Activated T-helper 2 cell treated with anti-CD3 and anti-CD28 coated beads, Interferon-gamma antibody, Interleukin-2, Interleukin-4, amounts not matched to agents 10 μg/mL and 5 μg/mL and 100 μg/mL, durations not matched to agents 14 hours and 24 hours and 36 hours (primary cell): Measurements from ENCODE around the gene CLDND1. TPM values are rescaled to one million over a fixed set of nuclear protein-coding genes. Genes with fewer than 3 reads are reported as not detected.

Experiments
- DNase-seq: peaks from one replicate; pipeline ENCODE4 v3.0.0; 2021; ENCODE audit warnings: low spot score
- H3K27ac Mint-ChIP-seq: one replicate; pipeline ENCODE4 v1.8.0; 2021; ENCODE audit warnings: mixed read lengths
- H3K27me3 Mint-ChIP-seq: one replicate; pipeline ENCODE4 v1.8.0; 2021; ENCODE audit warnings: low read depth, mixed read lengths
- H3K36me3 Mint-ChIP-seq: one replicate; pipeline ENCODE4 v1.8.0; 2021; ENCODE audit warnings: low read depth, mixed read lengths
- H3K4me1 Mint-ChIP-seq: one replicate; pipeline ENCODE4 v1.8.0; 2021; ENCODE audit warnings: low read depth, mixed read lengths
- H3K4me3 Mint-ChIP-seq: one replicate; pipeline ENCODE4 v1.8.0; 2021; ENCODE audit warnings: low read depth, mild to moderate bottlenecking, moderate library complexity, mixed read lengths
- H3K9me3 Mint-ChIP-seq: one replicate; pipeline ENCODE4 v1.8.0; 2021; ENCODE audit warnings: mixed read lengths
- intact Hi-C: fragments of 100-400 bp; cut with micrococcal nuclease; formaldehyde crosslinking; loops from one replicate; pipeline ENCODE4 v1.15.1; 2023
- total RNA-seq: library from RNA; stranded (reverse); gene quantifications from 2 replicates; pipeline ENCODE4 v1.2.3, GENCODE V29; 2022

Gene CLDND1
- total RNA-seq, 1 donor from 2014 or later: 338 TPM

DNA sequence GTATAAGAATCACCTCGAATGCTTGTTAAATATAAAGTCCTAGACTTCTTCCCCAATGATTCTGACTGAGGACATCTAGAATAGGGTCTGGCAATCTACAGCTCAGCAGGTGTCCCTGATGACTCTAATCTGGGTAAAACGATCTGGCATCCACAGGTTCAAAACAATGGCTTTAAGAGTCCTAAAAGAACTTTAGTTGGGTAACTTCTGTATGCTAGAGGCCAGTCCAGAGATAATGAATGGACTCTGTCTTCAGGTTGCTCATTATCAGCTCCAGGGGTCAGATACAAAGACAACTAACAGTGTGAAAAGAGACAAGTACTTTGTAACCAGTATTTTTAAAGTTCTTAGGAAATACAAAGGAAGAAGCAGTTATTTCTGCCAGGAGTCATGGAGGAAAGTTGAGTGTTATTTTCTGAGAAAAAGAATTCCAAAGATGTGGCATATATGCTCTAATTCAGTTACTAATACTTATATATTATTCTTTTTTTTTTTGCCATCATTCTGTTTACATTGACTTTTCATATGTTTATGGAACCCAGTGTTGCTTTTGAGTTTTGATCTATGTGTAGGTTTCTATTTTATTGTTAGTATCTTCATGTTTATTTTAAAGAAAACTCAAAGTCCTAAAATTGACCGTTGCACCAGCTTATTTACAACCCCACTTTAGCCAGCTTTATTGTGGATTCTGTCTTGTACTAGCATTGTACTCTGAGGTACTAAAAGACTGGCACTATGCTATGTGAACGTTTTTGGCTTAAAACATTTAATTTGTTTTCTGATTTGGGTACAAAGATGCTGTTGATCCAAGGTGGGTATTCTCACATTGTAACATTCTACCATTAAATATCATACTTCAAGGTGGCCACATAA, 6.0 kb upstream of the CLDND1 start:
- Mint-ChIP-seq H3K27me3 (no peaks in the 10 kb centered on the region), H3K9me3 (no peaks in the 10 kb centered on the region), H3K36me3 (peaks cover 64% of the 10 kb centered on the region), H3K4me1 (peaks cover 76% of the 10 kb centered on the region), H3K4me3 (peak overlapping the region; percentile 49), H3K27ac (peak overlapping the region; percentile 78)
- intact Hi-C loops: loop anchor here (1.0 to 10.0 kb wide), 3 partner anchors 8 to 764 kb away; partner anchors contain the start of gene ARL6
- no peak for DNase-seq

DNA sequence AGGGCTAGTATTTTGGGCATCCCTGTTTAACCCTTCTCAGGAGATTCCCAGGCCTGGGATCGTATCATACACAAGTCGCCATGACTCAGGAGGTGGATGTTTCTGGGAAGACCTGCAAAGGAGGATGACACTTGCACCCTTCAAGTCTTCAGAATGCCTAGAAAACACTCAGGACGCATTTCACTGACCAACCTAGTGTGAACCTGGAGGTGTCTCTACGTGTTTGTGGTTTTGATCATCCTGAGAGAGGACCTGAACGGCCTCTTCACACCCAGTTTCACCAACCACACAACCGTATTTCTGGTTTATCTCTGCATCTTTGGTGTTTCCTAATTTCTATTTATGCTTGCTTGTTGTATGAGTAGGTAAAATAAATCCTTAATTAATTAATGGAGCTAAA, 2.8 kb upstream of the CLDND1 start:
- Mint-ChIP-seq H3K4me1 (peaks cover 62% of the 10 kb centered on the region), H3K27ac (peak overlapping the region; percentile 78), H3K4me3 (no peak overlapping the region), H3K36me3 (peaks cover 58% of the 10 kb centered on the region), H3K9me3 (no peaks in the 10 kb centered on the region), H3K27me3 (no peaks in the 10 kb centered on the region)
- intact Hi-C loops: loop anchor here (10.0 kb wide), 2 partner anchors 449 to 761 kb away; partner anchors contain the start of gene ARL6
- no peak for DNase-seq

DNA sequence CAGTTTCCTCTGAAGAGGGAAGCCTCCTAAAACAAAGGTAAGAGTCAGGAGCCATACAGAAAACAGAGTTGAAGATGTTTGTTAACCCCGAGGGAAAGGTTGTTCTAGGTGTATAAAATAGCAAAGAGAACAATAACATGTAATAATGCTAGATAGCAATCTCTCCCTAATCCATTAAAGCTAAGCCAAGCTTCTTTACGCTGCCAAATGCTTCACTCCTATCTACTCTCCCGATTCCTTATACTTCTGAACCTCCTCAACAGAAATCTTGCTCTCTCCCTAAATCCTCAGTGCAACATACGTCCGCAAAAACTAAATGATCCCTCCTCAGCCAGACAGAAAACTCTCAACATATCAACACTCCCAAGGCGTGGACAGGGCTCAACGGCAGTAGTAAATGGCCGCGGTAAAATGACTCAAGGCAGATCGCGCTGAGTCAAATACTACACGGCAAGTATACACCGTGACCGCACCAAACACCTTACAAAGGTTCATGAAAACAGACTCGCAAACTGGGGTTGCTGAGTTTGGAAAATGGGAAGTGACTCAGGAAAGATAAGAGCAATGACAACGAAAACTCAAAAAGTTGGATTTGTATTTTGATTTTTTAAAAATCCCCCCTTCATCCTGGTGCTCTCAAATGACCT, 682 bp downstream of the CLDND1 start:
- peak overlapping the region; percentile 92 for H3K4me3 Mint-ChIP-seq
- intact Hi-C loops: loop anchor here (1.0 to 10.0 kb wide), 7 partner anchors 14 to 757 kb away; partner anchors contain the start of genes ARL6, CPOX and DCBLD2

DNA sequence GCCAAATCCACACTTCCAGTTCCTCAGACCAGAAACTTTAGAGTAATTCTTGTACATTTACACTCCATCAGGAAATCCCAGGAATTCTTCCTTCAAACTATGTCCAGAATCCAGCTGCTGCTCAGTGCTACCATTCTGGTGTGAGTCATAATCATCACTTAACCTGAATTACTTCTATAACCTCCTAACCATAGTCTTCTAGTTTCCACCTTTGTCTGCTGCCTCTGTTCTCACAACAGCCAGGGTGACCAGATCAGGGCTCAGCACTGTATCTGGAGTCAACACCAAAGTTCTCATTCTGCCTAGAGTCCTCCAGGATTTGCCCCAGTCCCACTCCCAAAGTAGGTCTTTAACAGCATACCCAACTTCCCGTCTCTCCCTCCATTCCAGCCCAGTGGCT, 3.4 kb downstream of the CLDND1 start:
- H3K4me3 Mint-ChIP-seq: peak overlapping the region; percentile 92
- peaks cover 88% of the 10 kb centered on the region for H3K36me3 Mint-ChIP-seq
- peaks cover 65% of the 10 kb centered on the region for H3K4me1 Mint-ChIP-seq
- H3K9me3 Mint-ChIP-seq: no peaks in the 10 kb centered on the region
- DNase-seq: no peak
- H3K27me3 Mint-ChIP-seq: no peaks in the 10 kb centered on the region
- peak overlapping the region; percentile 79 for H3K27ac Mint-ChIP-seq
- intact Hi-C loops: no loop called here

More for the DNA sequence above, 682 bp downstream of the CLDND1 start:
- no peaks in the 10 kb centered on the region for H3K9me3 Mint-ChIP-seq
- peaks cover 63% of the 10 kb centered on the region for H3K4me1 Mint-ChIP-seq
- peak overlapping the region; percentile 87 for H3K27ac Mint-ChIP-seq
- H3K27me3 Mint-ChIP-seq: no peaks in the 10 kb centered on the region
- DNase-seq: peak; percentile 46
- peaks cover 73% of the 10 kb centered on the region for H3K36me3 Mint-ChIP-seq

DNA sequence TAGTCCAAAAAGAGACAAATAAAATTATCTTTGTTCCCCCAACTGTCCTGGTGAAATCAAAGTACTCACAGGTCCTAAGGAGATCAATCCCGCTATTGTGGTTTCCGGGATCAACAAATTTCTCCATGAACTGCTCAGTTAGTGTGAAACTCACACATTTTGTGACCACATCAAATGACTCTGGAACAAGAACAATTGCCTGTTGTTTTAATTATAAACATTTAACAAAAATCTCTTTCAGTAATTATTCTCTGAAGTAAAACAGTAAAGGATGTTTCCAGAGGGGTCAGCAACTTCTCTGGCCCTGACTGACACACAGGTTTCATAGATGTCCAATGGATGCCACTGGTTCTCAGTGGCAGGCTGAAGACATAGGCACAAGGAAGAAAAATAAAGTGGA, 3.9 kb downstream of the CLDND1 start:
- Mint-ChIP-seq H3K9me3 (no peaks in the 10 kb centered on the region), H3K4me1 (peaks cover 66% of the 10 kb centered on the region), H3K36me3 (peaks cover 88% of the 10 kb centered on the region), H3K27ac (peak overlapping the region; percentile 79), H3K27me3 (no peaks in the 10 kb centered on the region), H3K4me3 (peak overlapping the region; percentile 92)
- DNase-seq: no peak
- intact Hi-C loops: no loop called here

DNA sequence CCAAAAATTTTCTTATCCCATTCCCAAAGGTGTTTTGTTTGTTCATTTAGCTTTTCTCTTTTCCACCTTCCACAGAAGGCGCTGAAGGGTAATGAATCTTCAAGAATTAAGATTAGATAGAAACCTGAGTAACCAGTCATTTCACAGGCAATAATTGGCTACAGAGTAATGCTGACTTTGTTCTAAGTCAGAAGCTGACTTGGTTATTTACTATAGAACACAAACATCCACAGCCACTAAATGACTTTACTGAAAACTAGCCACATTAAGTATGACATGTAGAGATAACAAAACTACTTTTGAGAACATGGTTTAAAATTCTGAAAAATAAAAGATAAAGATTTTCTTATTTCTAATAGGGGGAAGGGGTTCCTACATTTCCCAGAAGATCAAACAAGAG, 7.8 kb downstream of the CLDND1 start:
- no peak for DNase-seq
- H3K4me3 Mint-ChIP-seq: no peak overlapping the region
- intact Hi-C loops: no loop called here
- no peaks in the 10 kb centered on the region for H3K9me3 Mint-ChIP-seq
- no peaks in the 10 kb centered on the region for H3K27me3 Mint-ChIP-seq
- H3K4me1 Mint-ChIP-seq: peaks cover 58% of the 10 kb centered on the region
- H3K27ac Mint-ChIP-seq: no peak overlapping the region
- H3K36me3 Mint-ChIP-seq: peaks cover 93% of the 10 kb centered on the region

DNA sequence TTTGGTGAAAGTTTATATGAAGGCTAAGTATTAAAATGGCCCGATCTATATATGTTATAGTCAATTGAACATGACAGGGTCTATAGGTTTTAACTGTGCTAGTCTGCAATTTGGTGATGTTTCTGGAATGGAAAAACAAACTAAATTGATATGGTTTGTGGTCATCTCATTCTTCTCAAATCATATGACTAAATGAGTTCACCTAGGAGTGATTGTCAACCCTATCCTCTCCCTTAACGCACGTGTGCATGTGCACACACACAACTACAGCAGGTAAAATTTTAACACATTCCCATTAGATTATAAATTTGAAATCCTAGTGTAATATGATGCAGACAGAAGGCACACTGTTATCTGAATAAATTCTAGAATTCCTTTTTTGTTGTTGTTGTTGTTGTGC, 9.0 kb downstream of the CLDND1 start:
- peaks cover 91% of the 10 kb centered on the region for H3K36me3 Mint-ChIP-seq
- intact Hi-C loops: no loop called here

DNA sequence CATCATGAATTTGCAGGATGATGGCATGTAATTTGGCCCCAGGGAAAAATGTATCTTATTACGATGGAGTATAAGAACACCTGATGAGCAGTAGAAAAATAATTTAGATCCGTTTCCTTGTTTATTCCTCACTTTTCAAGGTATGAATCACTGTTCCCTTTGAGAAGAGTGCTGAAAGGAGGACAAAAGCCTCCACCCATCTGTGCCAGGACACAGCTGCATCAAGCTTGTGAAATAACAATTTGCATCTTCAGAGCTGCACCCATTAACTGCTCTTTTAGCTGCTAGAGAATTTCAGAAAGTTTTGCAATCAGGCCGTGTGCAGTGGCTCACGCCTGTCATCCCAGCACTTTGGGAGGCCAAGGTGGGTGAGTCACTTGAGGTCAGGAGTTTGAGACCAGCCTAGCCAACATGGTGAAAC, 9.6 kb downstream of the CLDND1 start:
- Mint-ChIP-seq H3K27me3 (no peaks in the 10 kb centered on the region), H3K27ac (no peak overlapping the region), H3K4me1 (peaks cover 52% of the 10 kb centered on the region), H3K9me3 (no peaks in the 10 kb centered on the region), H3K36me3 (peaks cover 91% of the 10 kb centered on the region), H3K4me3 (no peak overlapping the region)
- no peak for DNase-seq
- intact Hi-C loops: no loop called here

More for the DNA sequence above, 9.0 kb downstream of the CLDND1 start:
- no peak for DNase-seq
- Mint-ChIP-seq H3K9me3 (no peaks in the 10 kb centered on the region), H3K27me3 (no peaks in the 10 kb centered on the region), H3K4me3 (no peak overlapping the region), H3K4me1 (peaks cover 52% of the 10 kb centered on the region), H3K27ac (peak overlapping the region; percentile 5)

DNA sequence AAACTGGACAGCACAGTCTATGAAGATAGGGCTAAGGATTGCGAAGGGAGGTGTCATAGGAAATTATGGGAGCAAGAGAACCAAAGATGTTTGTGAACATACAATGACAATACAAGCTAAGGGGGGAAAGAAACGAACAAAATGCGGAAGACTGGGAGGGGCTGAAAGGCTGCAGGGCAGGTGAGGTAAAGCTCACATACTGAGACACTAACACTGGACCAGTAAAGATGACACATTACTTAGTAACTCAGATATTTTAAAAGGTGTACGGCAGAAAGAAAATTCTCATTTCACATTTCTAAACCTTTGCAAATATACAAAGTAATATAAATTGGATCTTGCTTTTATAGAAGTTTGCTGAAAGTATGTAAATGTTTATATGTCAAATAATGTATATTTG, 10.1 kb downstream of the CLDND1 start:
- Mint-ChIP-seq H3K4me1 (peaks cover 53% of the 10 kb centered on the region), H3K4me3 (no peak overlapping the region), H3K36me3 (peaks cover 89% of the 10 kb centered on the region), H3K27me3 (no peaks in the 10 kb centered on the region), H3K27ac (no peak overlapping the region), H3K9me3 (no peaks in the 10 kb centered on the region)
- no peak for DNase-seq
- intact Hi-C loops: no loop called here

DNA sequence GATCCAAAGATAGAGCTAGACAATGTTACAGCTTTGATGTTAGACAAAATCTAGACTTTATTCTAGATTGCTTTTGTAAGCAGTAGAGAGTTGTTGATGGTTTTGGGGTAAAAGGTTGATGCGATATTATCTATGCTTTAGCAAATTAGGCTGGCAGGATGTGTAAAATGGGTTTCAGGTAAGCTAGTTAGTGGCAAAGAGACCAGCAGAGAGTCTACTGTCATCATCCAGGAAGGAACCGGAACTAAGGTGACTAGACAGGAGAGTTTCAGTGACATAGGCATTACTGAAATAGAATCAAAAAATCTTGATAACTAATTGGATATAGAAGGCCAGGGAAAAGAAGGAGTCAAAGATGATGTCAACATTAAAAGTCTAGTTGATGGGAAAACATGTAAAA, 14.1 kb downstream of the CLDND1 start:
- Mint-ChIP-seq H3K36me3 (peaks cover 69% of the 10 kb centered on the region), H3K27ac (peak overlapping the region; percentile 12), H3K4me3 (no peak overlapping the region), H3K9me3 (no peaks in the 10 kb centered on the region), H3K4me1 (peaks cover 27% of the 10 kb centered on the region), H3K27me3 (no peaks in the 10 kb centered on the region)
- intact Hi-C loops: no loop called here
- no peak for DNase-seq

DNA sequence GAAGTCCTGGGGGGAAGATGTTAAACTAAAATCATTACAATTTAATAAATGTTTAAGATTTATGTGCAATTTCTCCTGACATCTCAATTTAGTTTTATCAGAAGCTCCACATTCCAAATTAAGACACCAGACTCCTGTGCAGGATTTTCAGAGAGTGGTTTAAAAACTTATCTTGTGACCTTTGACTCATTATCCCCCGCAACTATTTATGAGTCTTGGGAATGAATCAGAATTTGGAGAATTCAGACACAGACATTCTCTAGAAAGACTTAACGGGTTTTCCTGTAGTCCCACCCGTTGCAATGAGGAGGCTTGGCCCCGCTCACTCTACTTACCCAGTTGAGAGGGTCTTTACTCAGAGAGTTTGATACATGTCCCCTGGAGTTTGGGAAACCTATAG, 18.2 kb downstream of the CLDND1 start:
- Mint-ChIP-seq H3K4me3 (no peak overlapping the region), H3K4me1 (peaks cover 28% of the 10 kb centered on the region), H3K27me3 (no peaks in the 10 kb centered on the region), H3K27ac (no peak overlapping the region), H3K9me3 (no peaks in the 10 kb centered on the region), H3K36me3 (peaks cover 53% of the 10 kb centered on the region)
- intact Hi-C loops: no loop called here
- DNase-seq: no peak

DNA sequence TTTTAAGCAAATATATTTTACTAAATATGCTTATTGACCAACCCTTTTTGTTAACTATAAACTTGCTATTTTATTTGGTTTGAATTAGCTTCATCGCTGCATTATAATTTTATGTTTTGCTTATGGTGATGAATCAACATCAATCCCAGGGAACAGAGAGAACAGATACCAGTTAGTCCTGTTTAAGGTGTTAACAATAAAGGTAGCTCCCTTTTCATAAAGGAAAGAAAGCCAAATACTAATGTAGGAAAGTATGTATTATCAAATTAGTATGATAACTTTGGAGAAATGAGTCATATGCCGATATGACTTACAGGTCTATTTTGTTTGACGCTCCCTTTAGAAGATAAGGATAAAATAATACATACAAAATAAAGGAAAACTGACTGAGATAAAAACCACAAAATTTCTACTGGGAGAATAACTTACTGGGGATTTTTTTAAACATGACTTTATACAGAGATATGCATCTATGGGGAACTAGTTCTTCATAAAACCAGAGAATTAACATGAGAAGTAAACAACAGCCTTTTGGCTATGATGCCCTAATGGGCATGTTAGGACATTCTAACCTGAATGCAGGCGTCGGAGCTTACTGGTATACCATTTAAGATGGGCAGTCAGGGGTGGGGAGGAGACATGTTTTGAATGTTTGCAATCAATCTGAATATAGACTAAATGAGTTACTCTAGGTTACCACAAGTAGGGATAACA, 20.7 kb downstream of the CLDND1 start:
- Mint-ChIP-seq H3K9me3 (no peaks in the 10 kb centered on the region), H3K27me3 (no peaks in the 10 kb centered on the region), H3K36me3 (peaks cover 36% of the 10 kb centered on the region), H3K4me3 (no peak overlapping the region), H3K27ac (no peak overlapping the region), H3K4me1 (peaks cover 15% of the 10 kb centered on the region)
- intact Hi-C loops: no loop called here
- no peak for DNase-seq
